SW 1271 (cell line): ENCODE measurements around the gene CHST9.
"Not testable (repeated sequence)": the region's sequence is repeated elsewhere in the genome, so short reads cannot be mapped to it uniquely, and the experiment has no call there.

Source experiments
- DNase-seq, 2 experiments: peaks; one replicate each; lab custom pipeline; 2025; lab: John Stamatoyannopoulos, UW

The CHST9 gene

DNA sequence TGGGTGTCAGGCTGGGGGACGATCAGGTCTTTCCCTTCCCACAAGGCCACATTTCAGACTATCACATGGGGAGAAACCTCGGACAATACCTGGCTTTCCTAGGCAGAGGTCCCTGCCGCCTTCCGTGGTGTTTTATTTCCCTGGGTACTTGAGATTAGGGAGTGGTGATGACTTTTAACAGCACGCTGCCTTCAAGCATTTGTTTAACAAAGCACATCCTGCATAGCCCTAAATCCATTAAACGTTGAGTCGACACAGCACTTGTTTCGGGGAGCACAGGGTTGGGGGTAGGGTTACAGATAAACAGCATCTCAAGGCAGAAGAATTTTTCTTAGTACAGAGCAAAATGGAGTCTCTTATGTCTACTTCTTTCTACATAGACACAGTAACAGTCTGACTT is 257.3 kb downstream of the CHST9 start:
- DNase-seq: not testable (repeated sequence)

DNA sequence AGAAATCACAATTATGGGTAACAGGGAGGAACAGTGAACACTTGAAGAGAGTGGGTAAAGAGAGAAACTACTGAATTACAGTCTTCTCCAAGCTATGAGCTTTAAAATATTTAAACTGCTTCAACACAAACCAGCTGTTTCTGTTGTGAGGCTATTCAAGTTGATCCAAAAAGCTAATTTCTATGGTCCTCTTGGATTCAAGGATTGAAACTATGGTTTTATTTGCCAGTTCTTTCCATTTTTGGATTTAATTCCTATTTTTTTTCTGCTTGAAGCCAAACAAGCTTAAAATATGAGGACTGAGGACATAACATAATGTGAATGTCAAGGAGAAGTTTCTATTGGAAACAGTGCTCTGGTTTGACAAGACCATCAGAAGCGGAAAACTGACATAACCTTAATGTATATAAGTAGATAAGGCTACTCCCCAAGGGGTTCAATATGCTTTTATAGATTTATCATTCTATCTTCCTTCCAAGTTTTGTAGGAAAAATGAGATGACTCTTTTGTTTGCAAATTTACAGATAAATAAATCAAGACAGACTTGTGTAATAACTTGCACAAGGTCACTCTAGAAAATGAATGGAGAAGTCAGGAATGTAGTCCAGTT is 258.9 kb downstream of the CHST9 start:
- DNase-seq: no peak

DNA sequence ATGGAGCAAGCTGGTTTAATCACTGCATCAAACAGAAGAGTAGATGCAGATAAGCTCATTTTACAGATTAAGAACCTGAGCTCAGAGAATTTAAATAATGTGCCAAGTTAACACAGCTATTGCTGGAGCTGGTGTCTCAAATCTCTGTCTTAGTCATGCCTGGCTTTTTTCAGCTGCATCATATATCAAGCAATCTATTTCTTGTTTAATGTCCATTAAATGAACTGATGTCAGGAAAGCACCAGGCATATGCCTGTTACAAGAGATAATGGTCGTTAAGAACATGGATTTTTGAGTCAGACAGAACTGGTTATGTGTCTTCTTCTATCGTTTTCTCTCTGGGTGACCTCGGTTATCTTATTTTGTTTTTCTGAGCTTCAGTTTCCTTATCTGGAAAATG is 259.8 kb downstream of the CHST9 start:
- no peak for DNase-seq

DNA sequence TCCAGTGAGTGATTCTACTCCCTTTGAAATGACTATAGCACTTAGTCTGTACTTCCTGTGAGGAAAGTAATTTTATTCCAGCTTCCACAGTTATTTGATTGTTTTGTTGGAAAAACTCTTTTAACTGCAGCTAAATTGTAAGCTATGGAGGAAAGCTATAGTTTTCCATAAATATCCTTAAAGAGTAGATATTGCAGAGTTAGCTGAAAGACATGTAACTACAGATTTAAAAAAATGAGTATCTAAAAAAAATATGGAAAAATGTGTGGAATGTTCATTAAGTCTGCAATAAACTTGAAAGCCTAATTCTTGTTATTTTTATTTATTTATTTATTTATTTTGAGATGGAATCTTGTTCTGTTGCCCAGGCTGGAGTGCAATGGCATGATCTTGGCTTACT is 262.8 kb downstream of the CHST9 start:
- no peak for DNase-seq

DNA sequence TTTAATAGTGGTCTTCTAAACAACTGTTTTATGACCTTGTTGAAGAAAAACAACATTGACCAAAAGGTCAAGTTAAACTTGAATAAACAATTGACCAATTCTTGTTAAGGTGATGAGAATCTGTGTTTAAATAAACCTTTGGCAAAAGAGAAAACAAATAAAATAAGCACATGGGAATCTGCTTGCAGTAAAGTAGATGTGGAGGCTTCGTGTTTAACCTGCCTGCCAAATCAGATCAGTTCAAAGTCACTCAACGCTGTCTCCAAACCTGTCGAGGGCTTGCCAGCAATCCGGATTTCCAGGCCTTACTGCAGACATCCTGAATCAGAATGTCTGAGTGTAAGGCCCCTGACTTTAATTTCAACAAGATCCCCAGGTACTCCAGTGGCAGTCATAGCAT is 264.5 kb downstream of the CHST9 start:
- DNase-seq: no peak

DNA sequence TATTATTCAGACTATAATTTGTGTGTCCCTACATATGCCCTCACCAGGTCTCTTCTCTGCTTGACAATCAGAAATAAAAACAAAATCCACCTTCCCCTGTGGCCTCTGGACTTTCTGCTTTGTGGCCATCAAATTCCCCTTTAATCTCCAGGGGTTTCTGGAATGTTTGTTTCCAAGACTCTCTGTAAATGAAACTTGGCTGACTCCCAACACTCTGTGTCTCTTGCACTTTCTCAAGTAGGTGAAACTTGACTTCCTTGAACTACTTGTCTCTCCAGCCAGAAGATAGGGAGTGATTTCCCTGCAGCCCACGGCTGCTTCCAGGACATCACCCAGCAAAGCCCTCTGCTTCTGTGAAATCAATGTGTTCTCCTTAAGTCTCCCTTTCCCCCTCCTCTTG is 265.5 kb downstream of the CHST9 start:
- no peak for DNase-seq

DNA sequence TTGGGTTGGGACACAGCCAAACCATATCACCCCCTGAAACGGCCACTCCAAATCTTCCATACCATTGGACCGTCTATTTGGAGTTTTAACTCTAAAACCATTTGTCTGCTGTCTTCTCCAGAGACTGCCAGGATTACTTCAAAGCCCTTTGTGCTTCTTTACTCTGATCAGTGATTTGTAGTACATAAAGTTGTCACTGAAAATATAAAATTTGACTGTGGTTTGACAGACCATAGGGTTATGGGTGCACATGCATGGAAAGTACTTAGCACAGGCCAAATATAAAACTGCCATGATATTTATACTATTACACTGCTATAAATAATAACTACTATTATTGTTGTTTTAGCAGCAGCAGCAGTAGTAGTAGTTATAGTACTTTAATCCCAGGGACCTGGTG is 265.9 kb downstream of the CHST9 start:
- no peak for DNase-seq

DNA sequence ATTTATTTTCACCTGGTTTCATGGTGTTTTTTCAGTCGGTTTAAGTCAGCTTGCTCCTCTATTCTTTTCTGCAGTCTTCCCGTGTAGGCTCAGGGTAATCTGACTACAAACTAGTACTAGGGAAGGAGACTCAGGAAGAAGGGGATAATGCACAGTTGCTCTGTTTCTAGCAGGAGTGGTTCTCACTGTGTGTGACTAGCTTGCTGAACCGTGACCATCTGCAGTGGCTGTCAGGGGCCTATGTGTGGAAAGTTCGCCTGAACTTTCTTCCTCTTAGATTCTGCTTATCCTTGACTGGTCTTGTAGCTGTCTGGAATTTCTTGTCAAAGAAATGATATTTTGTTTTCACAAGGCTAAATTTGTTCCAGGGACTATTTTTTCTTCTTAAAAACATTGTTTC is 273.3 kb downstream of the CHST9 start:
- no peak for DNase-seq

DNA sequence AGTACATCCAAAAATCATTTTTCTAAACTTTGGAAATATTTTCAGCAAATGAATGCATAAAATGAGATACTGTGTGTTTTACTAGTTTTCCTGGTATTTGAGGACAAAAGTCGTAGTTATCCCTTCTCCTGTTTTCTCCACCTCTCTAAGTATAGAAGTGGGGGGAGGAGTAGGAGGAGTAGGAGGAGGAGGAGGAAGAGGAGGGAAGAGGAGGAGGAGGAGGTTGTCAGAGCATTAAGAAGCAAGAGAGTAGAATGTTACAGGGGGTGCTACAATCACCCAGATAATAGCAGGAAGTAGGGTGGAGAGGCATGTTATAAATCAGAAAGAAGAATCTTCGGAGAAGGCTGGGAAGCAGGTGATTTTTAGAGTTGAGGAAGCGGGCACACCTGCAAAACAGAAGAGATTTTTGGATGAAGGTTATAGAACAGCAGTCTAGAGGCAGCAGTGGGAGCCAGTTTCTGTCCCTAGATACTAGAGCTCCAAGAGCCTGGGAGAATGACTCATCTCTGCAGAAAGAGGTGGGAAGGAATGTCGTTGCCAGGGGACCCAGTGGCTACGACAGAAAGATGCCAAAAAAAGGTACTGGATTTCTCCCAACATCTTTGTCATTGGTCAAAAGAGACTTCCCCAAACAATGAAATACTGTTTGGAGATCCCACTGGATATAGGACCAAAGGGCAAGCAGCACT is 275.4 kb downstream of the CHST9 start:
- no peak for DNase-seq

DNA sequence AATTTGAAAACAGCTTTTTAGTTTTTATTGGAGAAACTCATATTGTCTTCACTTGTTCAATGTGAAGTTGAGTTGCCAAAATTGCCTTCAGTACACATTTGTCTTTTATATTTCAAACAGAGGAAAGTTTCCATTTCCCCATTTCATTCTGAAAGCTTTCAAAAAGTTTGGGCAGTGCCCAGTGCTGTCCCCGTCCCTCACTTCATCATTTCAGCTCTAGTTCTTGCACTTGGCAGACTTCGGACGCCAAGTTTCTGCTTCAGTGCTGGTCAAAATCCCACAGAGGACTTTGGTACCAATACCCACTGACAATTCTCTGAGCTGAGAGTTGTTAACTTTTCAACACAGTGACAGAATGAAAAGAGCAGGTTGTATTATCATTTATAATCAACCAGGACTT is 276.2 kb downstream of the CHST9 start:
- DNase-seq: no peak

DNA sequence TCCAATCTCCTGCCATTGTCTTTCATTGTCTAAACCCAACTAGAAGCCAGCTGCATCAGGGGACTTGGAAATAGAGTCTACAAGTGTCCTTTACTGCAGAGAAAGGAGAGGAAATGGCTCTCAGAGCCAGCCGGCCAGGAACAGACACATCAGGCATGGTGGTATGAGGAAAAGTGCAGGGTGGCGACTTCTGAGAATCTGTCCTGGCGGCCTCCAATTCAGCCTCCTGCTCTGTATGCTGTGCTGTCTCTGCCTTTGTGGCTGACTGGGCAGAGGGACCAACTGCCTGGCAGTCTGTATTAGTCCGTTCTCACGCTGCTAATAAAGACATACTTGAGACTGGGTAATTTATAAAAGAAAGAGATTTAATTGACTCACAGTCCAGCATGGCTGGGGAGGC is 282.8 kb downstream of the CHST9 start:
- no peak for DNase-seq

DNA sequence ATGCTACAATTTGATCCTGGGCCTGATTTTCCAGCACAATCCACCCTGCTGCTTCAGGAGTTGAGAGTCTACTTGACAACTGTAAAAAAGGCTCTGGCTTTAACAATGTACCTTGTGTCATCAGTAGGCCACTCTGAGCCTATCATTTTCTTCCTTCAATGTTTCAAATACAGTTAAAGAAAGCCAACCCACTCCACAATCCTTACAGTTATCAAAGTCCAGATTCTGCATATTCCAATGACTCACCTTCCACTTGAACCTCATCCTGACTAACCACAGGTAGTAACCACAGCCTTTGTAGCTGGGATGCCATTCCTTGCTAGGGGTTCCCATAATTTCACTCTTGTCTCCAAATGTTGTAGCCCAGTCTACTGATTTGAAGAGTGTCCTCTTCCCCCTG is 284.1 kb downstream of the CHST9 start:
- no peak for DNase-seq

DNA sequence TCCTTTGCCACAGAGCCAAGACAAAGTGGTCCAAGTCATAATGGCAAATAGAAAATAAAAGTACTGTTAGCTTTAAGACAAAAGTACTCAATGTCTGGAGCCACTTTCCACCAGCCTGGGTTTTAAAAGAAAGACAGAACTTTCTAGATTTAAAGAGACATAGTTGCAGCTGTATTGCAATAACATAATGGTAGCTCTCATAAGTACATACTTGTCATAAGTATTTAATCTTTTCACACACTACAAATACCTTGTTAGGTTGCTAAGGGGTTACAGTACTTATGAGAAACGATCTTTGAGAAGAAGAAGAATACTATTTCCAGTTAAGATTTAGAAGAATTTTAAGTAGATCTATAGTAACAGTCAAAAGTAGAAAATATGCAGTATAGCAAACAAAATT is 290.7 kb downstream of the CHST9 start:
- no peak for DNase-seq

DNA sequence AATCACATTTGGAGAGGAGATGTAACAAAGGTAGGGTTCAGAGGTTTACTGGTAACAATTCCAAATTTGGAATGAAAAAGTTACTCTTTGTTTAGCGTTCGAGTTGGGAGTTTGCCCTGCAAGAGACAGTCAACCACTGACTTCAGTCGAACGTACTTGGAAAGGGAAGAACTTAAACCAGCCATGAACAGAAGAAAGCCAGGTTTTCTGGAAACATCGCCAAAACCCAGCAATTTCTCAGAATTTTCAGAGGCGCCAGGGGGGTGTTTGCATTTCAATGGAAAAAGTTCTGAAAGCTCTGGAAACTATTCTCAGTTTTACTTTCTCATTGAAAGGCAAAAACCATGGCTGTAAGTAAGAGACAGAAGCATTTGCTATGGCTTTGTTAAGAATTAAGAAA is 291.1 kb downstream of the CHST9 start:
- DNase-seq: no peak

DNA sequence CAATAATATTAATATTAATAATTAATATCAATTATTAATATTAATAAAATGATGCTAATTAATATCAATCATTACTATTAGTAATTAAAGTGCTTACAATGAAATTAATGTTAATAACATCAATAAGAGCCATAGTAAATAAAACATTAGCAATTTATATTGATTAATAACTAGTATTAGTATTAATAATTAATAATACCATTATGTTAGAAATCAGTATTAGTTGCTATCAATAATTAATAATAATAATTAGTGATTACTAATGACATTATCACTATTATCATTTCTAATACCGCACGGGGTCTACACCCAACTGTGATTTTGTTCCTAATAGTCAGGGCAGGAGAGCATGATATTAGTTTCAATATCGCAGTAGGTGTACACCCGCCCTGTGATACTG is 296.8 kb downstream of the CHST9 start:
- DNase-seq: no peak

DNA sequence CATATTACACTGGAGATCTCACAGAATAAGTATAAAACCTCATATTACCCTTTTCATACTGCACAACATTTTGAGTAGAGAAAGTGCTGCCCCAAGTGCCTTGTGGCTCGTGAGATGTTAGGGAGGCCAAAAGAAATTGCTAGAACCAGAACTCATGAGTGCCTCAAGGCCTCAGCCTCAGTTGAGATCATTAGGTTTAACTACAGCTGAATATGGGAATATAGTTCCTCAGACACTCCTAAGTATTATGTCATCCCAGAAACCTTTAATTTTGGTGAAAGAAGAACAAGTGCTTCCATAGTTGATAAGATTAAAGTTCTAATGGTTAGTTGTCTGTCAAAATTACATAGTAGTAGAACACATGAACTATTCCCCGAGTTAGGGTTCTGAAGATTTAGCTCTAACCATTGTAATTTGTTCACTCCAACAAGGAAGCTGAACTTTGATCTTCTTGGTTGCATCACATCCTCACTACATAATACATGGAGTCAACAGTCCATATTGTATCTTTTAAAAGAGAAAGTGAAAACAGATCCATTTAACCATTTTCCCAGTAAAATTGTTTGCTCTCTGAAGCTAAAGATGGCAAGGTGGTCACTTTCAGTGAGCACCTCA is 310.0 kb downstream of the CHST9 start:
- DNase-seq: no peak

DNA sequence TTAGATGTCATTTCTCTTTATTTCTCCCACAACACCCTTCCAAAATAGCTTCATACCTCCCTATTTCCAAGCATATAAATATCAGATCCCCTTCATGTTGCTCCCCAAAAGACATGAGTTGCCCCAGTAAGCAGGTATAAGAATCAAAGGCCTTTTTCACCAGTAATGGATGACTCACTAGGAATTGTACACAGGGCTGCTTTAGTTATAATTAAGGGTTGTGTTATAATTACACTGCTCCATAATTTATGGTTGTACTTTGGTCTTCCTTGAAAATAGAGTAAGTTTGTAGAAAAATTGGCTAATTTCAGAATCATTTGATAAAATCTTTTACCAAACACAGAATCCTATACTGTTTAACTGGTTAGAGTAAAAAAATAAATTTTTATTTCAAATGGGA is 310.8 kb downstream of the CHST9 start:
- no peak for DNase-seq

DNA sequence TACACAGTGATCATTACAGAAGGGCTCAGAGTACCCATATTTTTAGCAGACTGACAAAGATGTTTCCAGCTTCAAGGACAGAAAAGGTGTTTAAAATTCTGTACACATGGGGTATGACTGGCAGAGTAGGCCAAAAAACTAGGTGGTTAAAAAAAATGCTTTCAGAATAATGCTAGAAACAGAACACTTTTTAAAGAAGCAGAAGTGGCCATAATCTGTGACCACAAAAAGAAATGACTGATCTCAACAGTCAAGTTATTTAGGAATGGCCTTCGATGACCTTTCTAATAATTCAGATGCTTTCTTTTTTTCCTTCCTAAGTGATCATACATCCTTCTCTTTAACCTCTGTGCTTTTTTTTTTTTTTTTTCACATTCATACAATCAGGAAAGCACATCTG is 315.5 kb downstream of the CHST9 start:
- DNase-seq: no peak

DNA sequence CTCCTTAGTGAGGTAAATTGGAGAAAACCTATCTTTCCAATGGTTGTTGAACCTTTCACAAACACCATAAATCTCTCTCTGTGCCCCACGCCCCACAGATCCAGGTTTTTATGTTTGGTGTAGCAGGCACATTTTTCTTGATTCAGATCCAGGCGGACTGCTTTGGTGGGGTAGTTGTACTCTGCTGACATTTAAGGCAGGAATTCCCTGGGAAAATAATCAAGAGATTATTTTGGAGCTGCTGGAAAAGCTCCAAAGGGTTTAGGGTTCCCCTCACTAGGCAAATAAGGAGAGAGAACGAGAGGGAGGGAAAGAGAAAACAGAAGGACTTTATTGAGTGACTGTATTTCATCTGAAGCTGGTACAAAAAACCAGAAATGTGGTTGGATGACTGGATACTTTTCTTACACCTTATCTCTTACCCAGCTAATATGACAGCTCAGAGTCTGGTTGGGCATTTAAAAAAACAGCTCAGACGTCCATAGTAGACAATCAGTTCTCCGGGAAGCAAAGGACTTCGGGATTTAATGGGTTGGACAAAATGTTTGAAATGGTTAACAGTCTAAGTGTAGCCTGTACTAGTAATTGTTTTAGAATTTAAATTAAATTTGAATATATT is 316.0 kb downstream of the CHST9 start:
- DNase-seq: no peak

DNA sequence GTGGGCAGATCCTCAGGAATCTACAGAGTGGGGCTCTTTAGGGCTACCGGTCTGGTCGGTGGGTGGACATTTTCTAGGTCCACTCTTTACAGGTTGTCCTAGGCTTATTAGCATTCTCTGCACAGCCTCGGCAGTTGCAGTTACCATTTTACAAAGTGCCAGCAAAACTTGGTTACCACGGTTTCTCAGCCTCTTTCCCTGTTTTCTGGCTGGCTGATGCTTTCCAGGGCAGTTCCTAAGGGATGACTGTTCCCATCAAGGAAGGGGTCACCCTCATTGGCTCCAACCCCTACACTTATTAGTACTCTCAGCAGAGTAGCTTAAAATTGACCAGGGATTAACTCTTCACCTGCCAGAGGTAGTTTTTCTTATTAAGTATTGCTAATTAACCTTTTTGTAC is 317.6 kb downstream of the CHST9 start:
- DNase-seq: no peak

DNA sequence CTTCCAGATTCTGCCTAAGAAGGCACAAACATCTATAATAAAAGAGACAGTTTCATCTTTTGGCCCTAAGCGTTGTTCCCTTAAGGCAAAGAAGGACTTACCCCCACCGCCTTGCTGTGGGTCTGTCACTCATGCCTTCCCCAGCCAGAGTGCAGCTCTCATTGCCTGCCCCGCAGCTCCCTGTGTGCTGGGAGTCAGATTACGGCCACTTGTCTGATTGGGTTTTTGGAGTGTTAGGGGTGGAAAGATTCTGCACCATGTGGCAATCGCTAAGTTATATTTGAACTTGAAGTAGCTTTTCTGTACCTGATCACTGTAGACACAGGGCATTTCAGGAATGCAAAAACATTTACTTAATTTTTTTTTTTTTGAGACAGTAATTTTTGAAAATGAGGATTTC is 319.6 kb downstream of the CHST9 start, which contains the start of gene AQP4:
Gene AQP4 (minus strand): TSS at position 151 of the 400 bp plus-strand sequence. CDS start 18 bp downstream, at position 133.
- DNase-seq: no peak

DNA sequence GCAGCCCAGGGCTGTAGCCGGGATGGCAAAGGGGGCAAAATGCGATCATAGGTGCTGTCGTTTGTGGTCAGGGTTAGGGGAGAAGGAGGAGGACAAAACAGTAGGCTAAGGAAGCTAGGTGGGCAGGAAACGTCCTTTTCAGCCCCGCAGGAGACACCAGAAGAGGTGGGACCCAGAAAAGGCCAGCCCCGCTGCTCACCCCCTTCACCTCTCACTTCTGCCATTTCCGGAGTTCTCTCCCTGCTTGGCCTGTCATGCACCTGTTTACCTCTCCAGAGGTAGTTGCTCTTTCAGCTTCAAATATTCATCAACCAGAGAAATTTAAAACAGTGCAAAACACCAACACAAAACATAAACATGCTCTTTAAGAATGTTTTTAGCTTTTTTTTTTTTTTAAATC is 320.4 kb downstream of the CHST9 start:
- no peak for DNase-seq

DNA sequence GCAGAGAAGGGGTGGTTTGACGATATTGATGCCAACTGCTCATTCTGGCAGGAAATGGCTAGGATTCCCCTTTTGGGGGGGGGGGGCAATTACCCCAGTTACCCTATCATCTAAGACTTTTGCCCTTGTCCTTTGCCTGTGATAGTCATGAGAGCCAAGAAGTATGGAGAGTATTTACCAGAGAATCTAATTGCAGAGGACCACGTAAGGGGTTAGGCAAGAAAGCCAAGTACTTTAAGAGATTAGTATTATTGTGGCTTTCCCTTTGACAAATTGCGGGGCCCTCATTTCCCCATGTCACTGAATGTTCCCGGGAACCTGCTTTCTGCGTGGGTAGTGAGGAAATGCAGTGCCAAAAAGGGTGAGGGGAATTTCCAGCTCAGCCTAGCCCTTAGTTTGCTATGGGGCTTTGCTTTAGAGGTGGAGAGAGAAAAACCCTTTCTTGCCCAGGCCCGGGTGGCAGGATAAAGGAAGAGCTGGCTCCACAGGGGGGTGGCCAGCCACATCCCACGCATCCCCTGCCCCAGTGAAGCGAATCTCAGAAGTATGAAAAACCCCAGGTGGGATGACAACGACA is 321.1 kb downstream of the CHST9 start:
- no peak for DNase-seq
